Superior temporal gyrus (tissue), 1 donor: Measurements from ENCODE around the gene KPNB1.

ENCODE experiments used
- DNase-seq: peaks from one replicate; pipeline ENCODE4 v3.0.0-alpha.2; 2016; ENCODE audit errors: extremely low spot score

The KPNB1 gene

DNA sequence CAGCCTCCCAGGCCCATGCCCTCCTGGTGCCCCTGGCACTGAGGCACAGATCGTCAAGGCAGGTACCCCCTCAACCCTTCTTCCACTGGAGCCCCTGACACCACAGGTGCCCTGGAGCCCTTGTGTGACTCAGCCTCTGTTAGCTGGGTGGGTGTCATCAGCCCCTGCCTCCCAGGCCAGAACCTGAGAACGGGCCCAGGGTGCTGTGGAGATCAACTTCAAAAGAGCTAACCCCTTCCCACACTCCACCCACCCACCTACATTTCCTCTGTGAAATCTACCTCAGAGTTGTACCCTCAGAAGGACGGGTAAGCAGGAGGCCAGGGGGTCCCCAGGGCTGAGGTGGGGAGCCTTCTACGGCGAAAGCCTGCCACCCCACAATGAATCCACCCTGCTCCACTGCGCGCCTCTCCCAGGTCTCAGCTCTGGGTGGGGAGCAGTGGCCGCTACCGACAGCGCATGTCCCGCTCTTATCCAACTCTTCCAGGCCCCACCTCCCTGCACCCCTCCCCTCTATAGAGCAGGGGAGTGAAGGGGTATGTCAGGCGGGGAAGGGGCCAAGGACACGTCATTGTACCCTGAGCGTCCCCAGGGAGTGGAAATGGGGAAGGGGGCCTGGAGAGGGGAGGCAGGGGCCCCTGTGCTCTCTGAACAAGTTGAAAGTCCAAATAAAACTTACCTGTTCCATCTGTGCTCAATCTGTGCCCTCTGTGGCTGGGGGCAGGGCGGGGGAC is 61.8 kb downstream of the KPNB1 start:
- no peak for DNase-seq

DNA sequence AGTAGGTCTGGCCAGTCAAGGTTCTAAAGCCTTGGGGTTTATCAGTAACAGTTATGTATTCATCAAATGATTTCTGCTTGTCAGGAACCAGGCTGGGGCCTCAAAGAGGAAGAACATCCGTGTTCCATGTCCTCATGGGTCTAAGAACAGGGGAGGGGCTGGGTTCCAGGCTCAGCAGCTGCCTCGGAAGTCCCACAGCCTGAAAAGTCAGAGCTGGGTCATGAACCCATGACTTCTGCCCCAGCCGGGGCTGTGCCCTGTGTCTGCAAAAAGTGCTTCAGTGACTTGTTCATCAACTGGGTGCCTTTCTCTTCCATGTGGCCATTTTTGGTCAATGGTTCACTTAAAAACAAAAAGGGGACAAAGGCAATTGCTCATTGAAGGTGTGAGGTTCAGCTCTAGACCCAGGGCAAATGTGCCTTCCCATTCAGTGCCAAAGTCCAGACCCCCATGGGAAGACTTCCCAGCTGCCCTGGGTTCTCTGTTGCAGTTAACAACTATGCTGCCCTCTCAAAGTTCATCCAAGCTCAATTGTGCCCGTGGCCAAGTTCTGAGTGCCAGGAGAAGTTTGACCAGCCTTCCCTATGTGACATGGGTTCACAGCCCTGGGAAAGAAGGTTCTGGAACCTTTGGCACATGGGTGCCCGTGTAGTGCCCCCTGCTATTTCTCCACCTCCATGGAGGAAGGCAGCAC is 62.8 kb downstream of the KPNB1 start:
- DNase-seq, result no peak

DNA sequence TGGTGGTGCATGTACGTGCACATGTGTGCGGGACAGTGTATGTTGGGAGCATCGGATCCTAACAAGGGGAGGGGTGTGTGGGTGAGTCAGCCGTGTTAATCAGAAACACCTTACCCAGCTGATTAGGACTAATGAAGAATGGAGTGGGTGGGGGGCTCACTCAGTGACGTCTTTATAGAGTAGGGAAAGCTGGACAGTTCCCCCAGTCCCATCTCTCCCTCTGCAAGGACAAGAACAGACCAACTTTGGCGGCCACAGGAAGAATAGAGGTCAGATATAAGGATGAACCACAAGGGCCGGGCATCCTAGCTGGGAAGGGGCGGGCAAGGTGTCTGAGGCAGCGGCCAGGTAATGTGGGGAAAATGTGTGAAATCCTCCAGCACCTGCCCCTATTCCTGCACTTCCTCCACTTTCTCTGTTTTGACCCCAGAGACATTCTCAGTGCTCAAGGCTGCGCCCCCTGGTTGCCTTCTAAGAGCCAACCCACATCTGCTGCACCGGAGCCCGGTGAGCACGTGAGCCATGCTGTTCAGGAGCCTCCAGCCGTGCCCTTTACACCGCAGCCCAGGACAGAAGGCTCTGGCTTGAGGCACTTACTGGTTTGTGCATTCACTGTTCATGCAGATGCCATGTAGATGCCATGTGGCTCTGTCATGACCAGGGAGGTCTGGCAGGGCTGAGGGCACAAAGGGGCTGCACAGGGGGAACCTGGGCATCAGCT is 64.4 kb downstream of the KPNB1 start:
- DNase-seq, result no peak

DNA sequence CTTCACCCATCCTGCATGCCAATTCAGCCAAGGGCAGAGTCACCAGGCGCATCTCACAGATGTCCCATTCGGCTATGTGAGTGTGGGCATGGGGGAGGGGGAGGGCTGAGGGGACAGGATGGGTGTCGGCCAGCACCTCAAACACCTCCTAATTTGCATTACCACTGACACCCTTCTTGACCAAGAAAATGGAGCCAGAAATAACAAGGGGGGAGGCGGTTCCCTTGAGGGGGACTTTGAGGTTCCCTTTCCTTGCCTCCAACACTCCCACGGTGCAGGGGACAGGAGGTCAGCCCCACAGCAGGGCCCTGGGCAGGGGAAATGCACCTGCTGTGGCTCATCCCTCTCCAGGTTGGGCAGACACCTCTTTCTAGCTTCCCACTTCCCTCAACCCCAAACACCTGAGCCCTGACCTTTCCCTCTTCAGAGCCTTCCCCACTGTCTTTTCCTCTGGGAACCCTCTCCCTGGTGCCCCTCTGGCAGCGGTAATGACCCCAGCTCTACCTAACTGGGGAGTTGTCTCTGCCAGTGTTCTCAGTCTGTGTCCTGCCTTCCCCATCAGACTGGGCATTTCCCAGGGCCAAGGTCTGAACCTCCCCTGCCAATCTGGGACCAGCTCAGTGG is 65.2 kb downstream of the KPNB1 start:
- DNase-seq, result no peak

DNA sequence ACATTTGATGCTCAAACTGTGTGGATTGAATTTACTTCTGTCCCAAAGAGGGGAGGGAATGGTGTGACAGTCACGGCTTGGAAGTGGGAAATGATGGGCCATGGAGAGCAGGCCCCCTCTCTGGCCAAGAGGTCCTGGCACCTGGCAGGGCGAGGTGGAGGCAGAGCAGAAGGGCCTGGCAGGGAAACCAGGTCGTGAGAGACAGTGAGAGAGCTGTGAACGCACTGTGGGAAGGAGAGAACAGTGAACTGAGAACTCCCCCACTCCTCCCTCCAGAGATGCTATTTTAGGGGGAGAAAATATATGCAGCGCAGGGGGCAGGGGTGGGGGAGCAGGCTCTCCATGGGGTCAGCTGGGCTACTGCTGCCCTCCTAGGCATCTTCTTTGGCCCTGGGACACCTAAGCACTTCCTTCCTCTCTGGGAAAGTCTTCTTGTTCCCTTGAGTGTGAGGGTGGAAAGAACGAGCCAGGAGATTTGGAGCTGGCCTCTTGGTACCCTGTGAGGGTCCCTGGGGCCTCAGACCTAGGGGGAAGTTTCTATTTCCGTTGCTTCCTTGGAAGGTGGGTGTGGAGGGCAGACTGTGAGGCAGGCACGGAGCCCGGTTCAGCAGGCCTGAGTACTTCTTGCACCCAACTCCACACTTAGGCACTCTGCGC is 66.1 kb downstream of the KPNB1 start:
- DNase-seq, result no peak

DNA sequence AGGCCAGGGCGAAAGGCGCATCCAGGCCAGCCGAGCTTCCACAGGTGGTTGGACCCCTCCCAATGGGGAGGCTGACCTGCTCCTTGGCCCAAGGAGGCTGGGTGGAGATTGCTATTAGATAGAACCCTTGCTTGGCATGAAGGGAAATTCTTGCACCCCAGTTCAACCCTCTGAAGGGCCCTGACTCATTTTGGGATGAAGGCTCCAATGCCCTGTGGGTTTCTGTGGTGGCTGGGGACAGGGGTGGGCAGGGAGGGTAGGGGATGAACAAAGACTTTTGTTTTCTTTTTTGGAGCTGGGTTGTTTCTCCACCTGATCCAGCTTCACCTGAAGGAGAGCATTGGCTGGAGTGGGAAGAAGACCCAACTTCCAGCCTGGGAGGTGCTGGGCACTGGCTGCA is 66.7 kb downstream of the KPNB1 start:
- DNase-seq, result no peak

DNA sequence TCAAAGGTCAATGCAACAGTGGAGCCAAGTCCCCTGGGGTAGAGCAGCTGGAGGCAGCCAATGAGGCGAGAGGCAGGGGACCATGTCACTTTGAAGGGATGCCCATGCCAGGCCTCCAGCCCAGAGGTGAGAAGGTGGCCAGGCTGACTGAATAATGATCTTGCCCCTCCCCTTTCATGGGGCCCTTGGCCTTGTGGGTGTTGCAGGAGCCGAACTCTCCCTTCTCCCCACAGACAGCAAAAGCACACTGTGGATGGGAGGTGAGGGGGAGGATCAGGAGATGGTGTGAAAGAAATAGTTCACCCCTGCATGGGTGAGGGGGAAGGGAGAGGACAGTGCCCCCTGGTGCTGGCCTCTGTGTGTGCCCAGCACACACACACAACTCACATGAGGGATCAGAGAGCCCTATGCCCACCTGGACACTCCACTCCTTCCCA is 67.6 kb downstream of the KPNB1 start:
- DNase-seq, result no peak

DNA sequence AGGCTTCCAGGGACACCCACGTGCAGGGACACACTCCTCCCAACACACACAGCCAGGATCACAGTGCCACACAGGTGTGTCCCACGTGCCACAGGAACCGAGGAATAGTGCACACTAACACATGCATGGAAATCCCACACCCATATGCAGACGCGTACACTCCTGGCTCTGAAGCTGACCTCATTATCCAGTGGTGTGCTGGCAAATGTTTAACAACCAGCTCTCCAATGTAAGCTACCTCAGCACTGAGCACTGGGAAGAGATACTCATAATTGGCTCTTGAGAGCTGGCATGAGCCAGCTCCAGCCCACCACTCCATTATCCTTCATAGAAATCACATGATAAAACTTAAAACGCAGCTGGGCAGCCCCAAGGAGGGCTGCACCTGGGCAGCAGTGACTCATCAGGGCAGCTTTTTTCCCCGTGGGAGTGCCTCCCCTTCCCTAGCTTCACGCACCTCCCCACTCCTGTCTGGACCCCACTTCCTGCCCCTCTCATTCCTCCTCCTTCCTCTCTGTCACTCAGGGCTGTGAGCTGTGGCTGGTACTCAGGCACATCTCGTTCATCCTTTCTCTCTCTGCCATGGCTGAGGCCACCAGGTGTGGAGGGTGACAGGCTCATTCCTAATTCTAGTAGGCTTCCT is 68.4 kb downstream of the KPNB1 start:
- DNase-seq, result no peak

DNA sequence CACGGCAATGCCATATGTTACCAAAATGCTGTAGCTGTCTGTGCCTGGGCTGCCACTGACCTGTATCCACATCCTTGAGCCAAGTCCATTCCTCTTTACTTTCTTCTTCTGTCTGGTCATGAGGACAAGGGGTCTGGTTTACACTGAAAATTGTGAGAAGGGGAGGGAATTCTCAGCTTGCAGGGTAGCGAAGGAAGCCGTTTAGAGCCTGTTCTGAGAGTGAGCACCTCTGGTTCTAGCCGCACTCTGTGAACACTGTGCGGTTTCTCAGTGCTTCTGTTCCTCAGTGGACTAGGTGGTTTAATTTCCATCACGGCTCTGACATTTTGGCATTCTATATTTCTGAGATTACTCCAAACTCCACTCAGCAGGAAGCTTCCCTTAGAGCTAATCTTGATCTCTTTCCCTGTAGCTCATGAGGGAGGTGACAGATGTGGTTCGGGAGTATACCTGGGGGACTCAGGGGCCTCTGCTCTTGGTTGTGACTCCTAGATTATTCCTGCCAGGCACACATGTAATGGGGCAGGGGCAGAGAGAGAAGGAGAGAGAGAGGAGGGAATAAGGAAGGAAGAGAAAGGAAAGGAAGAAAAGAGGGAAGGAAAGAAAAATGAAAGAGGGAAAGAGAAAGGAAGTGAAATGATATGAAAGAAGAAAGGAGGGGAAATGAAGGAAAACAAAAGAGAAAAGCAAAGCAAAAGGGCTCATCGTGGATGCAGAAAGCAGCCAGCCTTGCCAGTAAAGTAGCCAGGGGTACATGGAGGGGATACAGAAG is 69.1 kb downstream of the KPNB1 start:
- DNase-seq, result no peak

DNA sequence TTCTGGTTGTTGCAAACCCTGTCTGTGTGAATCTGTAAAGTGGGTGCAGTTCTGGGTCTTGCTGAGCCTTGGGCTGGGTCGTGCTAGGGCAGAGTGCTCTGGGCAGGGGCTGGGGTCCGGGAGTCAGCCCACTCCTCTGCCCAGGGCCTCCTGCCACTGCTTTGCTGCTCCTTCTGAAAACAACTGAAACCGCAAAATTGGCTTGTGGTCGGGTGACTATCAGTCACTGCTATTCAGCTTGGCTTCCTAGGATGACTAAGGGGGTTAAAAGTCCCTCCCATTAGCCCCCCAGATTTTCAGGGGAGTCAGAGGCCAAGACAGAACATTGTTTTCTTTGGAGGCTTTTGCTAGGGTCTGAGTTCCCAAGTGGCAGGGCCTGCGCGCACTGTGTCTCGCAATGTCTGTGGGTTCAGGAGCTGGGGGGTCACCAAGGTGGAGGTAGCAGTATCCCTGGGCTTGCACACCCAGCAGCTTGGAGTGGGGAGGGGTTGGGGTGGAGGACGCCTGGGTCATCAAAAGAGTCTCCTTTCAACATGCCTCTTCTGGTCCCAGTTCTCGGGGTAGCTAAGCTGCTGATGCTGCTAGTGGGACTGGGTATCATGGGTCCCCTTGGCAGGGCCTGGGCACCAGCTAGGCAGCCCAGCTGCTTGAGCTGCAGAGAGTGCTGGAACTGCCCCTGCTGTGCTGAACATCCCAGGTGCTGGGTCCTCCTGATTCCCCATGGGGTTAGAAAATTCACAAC is 69.9 kb downstream of the KPNB1 start:
- DNase-seq, result no peak

DNA sequence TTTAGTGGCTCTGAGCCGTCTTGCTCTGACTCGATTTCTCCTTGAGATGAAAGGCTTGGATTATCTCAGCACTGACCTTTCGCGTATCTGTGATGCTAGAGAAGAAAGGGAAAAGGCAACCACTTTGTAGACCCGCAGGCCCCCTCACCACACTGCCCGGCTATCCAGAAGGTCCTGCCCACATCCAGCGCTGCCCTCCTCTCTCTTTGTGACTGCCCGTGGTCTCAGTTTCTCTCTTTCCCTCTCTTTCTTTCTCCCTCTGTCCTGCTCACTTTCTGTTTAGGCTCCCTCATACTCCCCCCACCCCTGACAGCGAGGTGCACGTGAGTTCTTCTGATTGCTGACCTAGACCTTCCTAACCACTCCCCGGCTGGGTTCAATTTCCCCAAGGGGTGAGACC is 70.5 kb downstream of the KPNB1 start:
- no peak for DNase-seq

DNA sequence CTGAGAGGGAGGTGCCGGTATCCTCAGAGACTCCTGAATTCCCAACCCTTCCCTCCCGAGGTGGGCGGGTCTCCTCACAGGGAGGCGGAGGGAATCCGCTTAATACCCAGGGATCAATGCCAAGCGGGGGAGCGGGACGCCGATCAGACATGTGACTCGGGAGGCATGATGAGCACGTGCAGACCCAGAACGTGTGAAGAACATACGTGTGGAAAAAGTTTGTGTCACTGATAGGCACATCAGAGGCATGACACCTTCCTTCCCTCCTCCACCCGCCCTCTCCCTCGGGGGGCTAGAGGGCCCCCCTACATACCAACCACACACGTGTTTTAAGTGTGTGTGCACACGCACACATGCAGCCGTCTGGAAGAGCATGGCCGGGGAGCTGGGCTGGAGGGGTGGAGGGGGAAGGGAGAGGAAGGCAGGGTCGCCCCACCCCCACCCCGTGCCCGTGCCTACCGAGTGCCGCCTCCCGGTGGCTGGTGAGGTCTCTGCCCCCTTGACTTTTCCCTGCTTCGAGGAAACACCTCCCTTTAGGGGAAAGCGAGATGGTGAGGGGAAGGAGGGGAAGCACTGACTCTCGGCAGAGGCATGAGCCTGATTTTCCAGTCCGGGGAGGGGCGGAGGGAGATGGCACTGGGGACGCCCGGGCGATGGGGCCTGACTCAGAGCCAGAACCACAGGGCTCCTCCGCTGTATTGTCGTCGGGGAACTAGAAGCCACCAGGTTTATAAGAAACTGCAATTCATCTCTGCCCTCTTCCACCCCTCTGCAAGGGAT is 71.2 kb downstream of the KPNB1 start:
- no peak for DNase-seq

DNA sequence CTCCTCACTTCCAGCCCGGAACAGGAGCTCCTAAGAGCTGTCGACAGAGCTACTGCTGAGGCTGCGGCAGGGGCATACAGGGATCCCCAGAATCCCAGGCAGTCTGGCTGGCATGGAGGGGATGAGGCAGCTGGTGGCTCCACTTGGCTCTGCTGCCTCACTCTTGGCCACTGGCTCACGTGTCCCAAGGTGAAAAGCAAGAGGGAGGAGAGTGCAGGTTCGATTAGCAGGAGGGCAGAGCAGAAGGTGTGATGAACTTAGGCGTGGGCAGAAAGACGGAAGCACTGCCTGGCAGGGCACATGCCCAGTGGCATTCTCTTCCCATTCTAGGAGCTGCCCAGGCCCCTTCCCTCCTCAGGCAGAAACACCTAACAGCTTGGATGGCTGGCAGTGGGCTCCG is 72.0 kb downstream of the KPNB1 start:
- DNase-seq, result no peak

DNA sequence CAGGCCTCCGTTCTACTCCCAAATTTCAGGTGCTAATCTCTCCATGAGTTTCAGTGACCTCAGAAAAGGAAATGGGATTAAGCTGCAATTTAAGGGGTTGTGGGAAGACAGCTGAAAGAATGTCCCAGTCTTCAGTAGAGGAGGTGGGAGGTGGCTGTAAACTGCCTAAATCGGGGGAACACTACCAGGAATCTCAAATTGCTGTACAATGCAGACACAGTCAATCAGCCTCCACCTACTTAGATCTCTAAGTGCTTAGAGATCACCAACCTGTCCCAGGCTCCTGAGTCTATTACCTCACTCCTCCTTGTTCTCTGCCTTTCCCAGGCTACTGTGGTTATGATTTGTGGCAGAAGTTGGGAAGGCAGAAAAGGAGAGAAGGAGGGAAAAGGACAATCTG is 75.0 kb downstream of the KPNB1 start:
- DNase-seq, result no peak

DNA sequence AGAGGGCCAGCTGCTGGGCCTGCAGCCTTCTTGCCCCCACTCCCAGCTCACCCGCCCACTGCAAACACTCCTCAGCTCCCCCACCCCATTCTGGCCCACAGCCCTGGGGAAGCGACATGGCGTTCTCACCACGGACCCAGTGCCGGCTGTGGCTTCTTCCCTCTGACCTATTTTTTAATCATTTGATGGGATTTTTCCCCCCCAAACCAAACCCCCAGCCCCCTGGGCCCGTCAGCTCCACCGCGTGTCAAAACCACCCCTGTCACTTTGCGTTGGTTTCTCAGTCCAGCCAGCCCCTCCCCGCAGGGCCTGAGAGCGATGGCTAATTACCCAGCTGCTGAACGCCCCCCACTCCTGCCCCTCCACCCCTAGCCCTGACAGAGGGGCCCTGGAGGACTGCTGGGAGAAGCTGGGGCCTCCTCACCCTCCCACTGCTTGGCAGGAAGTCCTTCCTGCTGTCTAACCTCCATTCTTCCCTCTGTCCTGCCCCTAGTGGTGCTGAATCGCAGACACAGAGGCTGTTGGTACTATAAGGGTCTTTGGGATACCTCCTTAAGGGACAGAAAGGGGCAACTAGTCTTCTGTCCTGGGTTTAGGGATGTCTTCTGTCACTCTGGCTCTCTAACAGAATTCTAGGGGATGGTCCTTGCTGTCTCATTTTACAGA is 75.9 kb downstream of the KPNB1 start:
- no peak for DNase-seq

DNA sequence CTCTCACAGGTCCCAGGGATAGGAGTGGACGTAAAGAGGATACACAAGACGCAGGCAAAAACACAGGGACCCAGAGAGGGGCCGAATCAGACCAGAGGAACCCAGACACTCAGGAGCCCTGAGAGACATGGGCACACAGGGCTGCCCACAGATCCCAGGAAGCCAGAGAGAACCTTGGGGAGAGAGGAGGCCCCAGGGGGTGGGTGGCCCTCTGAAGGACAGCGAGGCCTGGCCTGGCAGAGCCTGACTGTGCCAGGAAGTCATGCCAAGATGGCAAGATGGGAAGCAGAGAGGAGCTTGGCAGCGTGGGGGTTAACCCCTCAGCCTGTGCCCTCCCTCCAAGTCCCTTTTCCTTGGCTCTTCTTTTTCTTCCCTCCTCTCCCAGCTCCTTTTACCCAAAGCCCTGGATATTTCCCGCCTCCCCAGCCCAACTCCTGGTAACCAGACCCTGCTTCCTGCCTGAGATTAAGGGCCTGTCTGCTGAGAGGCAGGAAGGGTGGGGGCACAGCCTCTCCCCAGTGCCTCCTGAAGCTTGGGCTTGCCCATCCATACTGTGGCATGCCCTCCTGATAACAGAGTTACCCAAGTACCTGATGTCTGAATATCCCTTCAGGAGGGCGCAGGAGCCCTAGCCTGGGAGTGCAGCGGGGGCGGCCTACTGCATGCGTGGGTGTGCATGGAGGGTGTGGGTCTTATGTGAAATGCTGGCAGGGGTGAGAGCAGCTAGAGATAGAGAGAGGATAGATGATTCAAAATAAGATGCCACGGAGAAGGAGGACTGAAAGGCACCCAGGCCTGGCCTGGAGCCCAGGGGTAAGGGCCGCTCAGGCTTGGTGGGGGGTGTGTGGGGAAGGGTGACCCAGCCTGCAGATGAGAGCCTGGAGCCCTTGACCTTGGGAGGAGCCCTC is 77.3 kb downstream of the KPNB1 start:
- DNase-seq, result no peak

DNA sequence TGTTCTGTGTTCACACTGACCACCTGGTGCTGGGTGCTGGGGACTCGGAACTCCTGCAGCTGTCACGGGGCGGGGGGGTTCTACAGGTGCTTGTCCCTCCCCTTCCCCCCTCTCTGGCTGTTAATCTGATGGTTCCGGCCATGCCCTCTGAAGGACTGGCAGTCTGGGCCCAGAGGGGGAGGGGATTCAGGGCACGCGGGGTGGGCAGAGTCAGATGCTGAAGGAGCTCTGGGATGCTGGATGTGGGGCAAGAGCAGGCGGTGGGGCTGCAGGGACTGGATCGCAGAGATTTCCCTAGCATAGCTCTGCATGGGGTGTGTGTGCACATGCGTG is 78.0 kb downstream of the KPNB1 start:
- no peak for DNase-seq
